Activated CD4-positive, alpha-beta T cell treated with anti-CD3 and anti-CD28 coated beads for 4 hours (primary cell): Measurements from ENCODE around the gene MLLT10.
"Not testable (repeated sequence)": the region's sequence is repeated elsewhere in the genome, so short reads cannot be mapped to it uniquely, and the experiment has no call there.

Experiments used
- DNase-seq, 2 donors: peaks; one replicate each; pipeline ENCODE4 v3.0.0-alpha.2; 2020

MLLT10 gene

DNA sequence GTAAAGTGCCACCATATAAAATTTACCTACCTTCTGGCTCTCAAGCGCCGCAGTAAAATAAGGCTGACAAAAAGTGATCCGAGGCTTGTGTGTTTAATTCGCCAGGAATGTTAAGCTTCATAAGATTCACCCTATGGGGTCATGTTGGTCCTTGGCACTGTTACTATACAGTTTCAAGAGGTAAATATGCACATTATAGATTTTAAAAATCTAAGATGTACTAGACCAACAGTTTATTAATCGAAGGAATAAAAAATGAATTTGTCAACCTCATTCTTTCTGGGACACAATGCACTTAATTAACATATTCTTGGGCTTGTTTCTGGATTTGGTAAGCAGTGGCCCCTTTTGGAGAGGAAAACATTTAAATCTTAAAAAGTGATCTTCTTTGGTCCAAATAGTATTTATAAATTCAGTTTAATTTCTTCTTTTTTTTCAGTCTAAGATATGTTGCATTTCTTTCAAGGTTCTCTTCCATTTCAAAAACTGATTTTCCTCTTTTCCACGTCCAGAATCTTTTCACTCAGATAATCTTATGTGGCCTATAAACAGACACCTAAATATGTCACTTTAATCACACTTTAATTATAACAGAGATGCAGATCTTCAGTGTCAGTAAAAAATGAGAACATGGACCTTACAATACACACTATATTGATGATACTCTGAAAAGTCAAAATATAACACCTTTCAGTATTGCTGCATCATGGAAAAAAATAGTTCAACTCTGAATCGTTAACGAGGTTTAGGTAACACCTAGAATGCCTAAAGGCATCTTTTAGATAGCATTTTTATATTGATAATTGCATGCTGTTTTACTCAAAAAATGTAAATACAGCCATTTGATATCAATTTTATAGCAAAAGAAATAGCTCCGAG, 4.8 kb upstream of the MLLT10 start:
- DNase-seq: no peak

DNA sequence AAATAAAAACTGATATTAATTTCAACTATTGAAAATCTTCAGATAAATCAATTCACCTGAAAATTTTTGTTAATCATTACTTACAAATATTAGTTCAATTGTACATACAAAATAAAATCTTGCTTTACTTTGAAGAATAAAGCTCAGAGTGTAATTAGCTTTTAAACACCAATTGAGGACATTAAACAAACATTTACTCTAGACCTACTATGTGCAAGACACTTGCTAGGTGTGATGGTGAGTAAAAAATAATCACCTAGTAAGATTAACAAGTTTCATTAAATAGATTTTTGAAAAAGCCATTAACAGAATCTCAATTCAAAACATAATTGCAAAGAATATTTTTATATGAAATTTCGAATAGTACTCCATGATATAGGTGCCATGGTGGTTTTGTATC, 3.9 kb upstream of the MLLT10 start:
- no peak for DNase-seq

DNA sequence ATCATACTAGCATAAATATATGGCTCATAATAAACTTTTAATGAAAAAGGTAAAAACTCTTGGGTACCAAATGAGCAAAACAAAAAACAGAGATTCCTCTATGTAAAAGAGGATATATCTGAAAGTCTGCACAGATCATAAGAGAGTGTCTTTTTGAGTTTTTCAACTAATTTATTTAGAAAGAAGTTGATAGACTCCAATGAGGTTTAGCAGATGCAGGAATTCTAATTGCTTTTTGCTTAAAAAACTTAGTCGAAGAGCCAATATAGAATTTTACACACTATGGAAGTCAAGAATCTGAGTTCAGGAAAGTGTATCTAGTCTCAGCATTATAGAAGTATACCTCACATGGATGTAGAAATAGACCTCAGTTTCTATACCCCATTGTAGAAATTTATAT, 3.4 kb upstream of the MLLT10 start:
- DNase-seq: no peak

DNA sequence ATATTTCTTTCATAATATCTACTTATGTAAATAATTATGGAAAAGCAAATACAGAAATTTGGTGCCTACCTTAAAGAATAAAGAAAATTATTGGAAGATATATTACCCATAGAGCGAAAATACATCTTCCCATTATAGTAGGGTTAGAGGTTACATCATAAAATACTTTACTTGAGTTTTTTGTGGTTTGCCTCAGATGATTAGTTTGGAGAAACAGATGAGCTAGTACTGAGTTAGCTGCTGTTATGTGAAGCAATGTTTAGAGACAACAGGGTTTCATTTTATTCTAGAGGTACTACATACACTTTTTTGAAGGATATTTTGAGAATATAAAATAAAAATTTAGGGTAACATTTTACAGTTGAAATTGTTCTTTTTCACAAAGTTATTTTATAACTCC, 2.9 kb upstream of the MLLT10 start:
- no peak for DNase-seq

DNA sequence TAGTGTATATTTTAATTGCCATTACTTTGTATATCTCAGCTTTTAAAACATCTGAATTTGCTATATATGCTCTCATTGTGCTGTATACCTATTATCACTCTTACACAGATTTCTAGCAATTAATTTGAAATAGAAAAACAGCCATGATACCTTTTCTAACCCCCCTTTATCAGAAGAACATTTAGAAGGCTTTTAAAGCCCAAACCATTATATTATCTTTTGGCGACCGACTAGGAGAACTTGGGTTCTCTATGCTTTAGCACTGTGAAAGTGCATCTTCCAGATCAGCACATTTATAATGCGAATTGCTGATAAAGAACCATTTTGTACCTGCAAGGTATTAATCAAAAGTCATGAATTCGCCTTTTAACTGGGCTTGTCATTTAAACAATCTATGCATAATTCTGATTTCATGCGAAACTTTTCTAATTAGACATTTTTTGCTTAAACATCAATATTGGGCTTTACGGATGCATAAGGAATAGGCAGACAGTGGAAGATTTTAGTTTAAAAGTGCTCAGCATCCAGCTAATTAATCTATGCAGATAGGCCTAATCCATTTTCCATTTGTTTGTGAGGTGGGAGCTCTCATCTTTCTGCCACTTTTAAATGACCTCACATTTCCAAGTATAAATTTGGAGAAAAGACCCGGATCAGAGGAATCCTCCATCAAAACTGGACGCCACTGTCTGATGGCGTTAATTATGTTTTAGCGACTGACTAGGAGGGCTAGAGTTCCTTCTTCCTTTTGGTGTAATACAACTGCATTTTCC, 1.2 kb upstream of the MLLT10 start:
- no peak for DNase-seq

DNA sequence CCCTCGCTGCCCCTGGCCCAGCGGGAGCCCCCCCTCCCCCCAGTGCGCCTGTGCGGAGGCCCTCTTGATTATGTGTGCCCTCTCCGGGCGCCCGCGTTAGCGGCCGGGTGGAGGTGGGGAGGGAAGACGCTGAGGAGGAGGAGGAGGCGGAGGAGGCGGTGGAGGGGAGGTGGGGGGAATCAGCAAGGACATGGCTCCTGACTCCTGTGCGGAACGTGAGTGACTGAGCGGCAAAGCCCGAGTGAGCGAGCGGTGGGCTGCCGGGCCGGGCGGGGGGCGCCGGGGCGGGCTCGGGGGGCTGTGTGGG, 201 bp downstream of the MLLT10 start:
- DNase-seq: no peak

DNA sequence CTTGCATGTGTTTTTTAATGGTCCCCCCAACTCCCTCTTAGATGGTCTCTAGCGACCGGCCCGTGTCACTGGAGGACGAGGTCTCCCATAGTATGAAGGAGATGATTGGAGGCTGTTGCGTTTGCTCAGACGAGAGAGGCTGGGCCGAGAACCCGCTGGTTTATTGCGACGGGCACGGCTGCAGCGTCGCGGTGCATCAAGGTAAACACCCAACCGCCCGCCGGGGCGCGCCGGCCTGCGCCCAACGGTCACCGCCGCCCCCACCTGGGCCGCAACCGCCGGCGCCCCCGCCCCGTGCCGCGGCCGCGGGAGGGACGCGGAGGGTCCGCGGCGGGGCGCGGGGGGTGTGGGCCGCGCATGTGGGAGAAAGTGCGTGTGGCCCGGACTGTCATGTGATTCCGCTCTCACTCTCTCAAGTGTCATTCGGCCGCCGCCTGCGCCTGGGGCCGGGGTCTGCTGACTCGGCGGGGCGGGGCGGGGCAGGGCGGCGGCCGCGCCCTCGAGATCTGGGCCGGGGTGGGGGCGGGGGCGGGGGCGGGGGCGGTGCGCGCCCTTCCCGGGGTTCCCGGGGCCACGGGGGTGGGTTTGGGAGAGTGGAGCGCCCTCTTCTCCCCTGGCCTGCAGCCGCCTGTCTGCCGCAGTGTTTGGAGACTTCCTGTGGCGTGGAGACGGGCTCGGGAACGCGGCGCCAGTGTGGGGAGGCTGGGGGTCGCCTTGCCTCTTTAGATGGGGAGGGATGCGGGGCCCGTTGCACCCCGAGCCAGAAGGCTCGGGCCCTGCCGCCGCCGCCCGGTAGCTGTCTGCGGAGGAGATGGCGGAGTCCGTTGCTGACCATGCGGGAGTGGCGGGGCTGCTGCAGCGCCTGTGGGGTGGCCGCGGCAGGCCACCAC, 817 bp downstream of the MLLT10 start:
- peak in 1 of 2 donors; percentile 43 for DNase-seq

DNA sequence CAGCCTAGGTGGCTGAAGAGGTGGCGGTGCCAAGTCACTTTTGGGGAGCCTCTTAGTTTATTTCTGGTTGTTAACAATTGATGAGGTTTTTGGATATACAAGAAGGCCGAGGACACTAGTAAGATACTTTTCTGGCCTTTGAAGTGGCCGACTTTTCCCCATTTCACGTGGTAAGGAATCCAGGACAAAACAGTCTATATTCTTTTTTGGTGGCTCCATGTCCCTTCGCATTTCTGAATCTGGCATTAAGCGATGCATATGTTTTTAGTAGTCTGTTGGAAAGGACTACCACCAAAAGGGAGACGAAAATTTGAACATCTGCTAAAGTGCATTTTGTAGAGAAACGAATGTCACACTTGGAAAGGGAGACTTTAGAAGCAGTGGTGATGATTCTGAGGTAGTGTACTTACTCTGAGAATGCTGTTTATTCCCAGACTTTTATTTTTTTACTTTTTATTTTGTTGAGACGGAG, 1.5 kb downstream of the MLLT10 start:
- DNase-seq: no peak

DNA sequence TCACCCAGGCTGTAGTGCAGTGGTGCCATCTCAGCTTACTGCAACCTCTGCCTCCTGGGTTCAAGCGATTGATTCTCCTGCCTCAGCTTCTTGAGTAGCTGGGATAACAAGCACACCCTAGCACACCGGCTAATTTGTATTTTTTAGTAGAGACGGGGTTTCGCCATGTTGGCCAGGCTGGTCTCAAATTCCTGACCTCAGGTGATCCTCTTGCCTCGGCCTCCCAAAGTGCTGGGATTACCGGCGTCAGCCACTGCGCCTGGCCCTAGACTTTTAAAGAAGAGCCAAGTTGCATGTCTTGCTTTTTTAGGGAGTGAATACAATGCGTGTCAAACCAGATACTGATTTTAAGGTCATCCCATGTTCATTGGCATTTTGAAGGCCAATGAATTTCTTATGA, 1.9 kb downstream of the MLLT10 start:
- DNase-seq: not testable (repeated sequence)

DNA sequence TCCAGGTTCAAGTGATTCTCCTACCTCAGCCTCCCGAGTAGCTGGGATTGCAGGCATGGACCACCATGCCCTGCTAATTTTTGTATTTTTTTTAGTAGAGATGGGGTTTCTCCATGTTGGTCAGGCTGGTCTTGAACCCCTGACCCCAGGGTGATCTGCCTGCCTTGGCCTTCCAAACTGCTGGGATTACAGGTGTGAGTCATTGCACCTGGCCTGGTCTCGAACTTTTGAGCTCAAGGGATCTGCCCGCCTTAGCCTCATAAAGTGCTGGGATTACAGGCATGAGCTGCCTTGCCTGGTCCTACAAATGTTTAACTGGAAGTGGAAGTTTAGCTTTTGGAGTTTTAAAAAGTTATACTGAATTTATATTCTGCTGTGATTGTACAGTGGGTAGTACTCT, 2.8 kb downstream of the MLLT10 start:
- no peak for DNase-seq

DNA sequence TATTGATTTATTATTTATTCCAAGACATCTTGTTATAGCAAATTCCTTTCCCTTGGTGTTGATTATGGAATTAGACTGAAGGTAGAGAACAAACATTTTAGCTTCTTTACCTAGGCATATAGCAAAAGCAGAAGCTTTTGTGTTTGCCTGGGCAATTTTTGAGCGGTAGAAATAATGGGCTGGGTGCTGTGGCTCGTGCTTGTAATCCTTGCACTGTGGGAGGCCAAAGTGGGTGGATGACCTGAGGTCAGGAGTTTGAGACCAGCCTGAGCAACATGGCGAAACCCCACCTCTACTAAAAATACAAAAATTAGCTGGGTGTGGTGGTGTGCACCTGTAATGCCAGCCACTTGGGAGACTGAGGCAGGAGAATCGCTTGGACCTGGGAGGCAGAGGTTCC, 6.7 kb downstream of the MLLT10 start:
- not testable (repeated sequence) for DNase-seq

DNA sequence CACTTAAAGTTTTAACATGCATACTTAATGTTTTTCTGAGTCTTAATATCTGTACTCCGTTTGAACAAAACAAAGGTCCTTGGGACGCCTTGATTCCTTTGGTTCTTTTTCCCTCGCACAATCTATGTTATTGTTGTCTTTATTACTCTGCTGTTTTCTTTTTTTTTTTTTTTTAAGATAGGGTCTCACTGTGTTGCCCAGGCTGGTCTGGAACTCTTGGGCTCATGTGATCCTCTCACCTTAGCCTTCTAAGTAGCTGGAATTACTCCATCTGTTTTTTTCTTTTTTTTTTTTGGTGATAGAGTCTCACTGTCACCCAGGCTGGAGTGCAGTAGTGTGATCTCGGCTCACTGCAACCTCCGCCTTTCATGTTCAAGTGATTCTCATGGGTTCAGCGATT, 13.2 kb downstream of the MLLT10 start:
- no peak for DNase-seq

DNA sequence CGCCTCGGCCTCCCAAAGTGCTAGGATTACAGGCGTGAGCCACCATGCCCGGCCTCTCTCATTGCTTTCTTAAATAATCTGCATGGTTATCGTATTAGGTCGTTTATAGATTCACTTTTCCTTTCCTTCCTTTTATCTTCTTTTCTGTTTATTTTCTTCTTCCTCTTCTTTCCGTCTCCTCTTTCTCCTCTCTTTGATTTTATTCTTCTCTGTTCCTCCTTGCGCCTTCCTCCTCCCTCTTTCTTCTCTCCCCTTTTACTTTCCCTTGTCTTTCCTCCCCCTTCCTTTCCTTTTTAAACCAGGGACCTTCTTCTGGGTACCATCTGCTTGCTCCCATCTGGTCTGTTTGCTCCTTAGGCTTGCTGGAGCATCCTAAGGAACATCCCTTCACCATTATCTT, 18.6 kb downstream of the MLLT10 start:
- no peak for DNase-seq

DNA sequence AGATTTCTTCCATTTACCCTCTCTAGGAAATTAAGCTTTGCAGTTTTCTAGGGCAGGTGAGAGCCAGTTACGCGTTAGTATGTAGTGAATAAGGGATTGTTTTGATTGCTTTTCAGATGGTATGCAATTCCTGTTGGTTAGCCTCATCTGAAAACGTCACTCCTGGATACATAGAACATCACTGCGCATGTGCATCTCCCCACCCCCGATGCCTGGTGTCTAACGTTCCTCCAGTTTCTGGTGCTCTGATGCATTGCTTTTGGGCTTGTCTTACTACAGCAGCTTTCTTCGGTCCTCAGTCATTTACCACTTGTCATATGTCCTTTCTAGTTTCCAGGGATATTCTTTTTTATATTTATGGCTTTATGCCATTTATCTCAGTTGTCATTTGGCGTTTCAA, 22.5 kb downstream of the MLLT10 start:
- no peak for DNase-seq

DNA sequence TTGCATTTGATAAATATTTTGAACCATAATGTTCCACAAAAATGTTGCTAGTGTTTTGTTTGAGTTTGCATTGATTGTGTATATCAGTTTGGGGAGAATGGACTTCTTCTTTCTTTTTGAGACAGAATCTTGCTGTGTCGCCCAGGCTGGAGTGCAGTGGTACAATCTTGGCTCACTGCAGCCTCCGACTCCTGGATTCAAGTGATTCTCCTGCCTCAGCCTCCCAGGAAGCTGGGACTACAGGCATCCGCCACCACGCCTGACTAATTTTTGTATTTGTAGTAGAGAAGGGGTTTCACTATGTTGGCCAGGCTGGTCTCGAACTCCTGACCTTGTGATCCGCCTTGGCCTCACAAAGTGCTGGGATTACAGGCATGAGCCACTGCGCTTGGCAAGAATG, 25.0 kb downstream of the MLLT10 start:
- DNase-seq: not testable (repeated sequence)

DNA sequence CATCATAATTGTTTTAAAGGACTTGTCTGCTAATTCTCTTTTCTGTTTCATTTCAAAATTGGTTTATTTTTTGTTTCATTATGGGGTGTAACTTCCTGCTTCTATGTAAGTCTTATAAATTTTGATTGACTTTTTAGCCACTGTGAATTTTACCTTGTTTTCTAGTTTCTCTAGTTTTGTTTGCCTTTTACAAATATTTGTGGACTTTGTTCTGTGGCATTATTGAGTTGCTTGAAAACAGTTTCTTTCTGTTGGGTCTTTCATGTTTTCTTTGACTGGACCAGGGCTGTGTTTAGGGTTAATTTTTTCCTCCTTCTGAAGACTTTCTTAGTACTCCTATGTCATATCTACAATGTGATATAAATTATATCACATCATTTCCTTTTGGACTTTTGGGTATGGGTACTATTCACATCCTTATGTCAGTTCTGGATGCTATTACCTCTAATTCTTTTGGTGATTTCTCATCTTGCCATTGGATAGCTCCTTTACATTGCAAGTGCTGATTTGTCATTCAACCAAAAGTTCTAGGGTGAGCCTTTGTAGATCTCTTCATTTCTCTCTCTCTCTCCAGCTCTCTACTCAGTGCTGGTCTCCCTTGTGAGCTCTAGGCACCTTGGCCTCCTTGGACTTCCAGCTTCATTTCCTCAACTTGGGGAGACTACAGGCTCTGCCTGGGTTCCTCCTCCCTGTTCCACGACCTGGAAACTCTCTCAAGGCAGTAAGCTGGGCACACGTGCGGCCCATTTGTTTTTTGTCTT, 36.9 kb downstream of the MLLT10 start:
- no peak for DNase-seq

DNA sequence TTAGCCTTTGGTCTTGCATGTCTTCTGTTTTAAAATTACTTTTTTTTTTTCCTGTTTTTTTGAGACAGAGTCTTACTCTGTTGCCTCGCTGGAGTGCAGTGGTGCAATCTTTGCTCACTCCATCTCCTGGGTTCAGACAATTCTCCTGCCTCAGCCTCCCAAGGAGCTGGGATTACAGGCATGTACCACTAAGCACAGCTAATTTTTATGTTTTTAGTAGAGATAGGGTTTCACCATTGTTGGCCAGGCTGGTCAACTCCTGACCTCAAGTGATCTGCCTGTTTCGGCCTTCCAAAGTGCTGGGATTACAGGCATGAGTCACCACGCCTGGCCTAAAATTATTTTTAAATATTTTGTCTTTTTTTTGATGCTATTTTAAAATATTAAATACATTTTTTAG, 38.5 kb downstream of the MLLT10 start:
- DNase-seq: no peak

DNA sequence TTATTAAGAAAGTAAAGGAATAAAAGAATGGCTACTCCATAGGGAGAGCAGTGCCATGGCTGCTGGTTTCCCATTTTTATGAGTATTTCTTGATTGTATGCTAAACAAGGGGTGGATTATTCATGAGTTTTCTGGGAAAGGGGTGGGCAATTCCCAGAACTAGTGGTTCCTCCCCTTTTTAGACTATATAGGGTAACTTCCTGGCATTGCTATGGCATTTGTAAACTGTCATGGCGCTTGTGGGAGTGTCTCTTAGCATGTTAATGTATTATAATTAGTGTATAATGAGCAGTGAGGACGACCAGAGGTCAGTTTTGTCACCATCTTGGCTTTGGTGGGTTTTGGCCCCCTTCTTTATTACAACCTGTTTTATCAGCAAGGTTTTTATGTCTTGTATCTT, 40.5 kb downstream of the MLLT10 start:
- DNase-seq: not testable (repeated sequence)

DNA sequence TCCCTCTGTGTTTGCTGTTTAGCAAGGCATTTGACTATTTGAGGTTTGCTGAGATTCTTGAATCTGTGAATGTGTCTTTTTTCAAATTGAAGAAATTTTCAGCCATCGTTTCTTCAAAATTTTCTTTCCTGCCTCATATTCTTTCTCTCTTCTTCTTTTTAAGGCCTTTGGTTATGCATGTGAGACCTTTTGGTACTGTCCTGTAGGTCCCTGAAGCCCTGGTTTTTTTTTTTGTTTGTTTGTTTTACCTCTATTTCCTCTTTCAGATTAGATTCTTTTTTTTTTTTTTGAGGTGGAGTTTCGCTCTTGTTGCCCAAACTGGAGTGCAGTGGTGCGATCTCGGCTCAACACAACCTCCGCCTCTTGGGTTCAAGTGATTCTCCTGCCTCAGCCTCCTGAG, 45.3 kb downstream of the MLLT10 start:
- no peak for DNase-seq

DNA sequence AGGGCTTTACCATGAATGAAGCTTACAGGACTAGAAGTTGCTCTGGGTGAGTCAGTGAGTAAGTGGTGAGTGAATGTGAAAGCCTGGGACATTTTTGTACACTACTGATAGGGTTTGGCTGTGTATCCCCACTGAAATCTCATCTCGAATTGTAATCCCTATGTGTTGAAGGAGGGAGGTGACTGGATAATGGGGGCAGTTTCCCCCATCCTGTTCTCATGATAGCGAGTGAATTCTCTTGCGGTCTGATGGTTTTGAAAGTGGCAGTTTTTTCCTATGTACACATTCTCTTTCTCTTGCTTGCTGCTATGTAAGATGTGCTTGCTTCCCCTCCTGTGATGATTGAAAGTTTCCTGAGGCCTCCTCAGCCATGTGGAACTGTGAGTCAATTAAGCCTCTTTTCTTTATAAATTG, 47.4 kb downstream of the MLLT10 start:
- DNase-seq: not testable (repeated sequence)

DNA sequence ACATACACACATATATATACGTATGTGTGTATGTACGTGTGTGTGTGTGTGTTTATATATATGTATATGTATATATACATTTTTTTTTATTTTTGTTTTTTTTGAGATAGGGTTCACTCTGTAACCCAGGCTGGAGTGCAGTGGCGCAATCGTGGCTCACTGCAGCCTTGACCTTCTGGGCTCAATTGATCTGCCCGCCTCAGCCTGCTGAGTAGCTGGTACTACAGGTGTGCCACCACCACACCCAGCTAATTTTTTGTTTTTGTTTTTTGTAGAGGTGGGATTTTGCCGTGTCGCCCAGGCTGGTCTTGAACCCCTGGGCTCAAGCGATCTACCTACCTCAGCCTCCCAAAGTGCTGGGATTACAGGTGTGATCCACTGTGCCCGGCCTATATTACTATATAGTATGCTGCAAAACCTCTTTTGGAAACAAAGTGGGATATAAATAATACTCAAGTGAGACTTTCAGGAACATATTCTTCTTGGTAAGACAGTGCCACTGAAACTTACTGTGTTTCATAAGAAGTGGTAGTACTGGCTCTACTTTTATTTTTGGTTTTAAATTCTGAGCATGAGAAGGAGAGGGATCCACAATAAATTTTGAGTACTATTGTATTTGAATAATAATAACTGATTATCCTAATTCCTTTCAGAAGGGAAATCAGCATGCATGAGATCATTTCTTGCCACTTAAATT, 51.0 kb downstream of the MLLT10 start:
- no peak for DNase-seq

DNA sequence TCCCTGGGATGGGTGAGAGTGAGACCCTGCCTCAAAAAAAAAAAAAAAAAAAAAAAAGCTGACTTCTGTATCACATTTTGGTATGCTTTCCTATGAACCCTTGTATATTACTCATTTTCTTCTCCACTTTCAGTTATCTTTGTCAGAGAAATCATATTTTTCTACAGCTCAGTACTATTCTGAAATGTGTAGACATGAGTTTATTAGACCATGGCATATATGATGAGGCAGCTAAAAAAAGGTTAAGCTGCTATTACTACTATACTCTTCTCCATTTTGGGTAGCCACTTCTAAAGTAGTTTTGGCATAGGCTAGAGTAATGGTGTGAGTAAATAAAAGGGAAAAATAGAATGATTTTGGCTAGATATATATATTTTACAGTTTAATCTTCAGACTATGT, 53.4 kb downstream of the MLLT10 start:
- no peak for DNase-seq
